Neuronal stem cell (in vitro differentiated cells): ENCODE measurements around the gene HMOX2.

Source experiments
- DNase-seq: peaks from one replicate; pipeline ENCODE4 v3.0.0-alpha.2; 2013; ENCODE audit warnings: low spot score
- H2AFZ ChIP-seq: one replicate; pipeline ENCODE4 v1.6.1; 2013; ENCODE audit warnings: mild to moderate bottlenecking, low read length, inconsistent platforms
- H2AK5ac ChIP-seq: 2 replicates; pipeline ENCODE4 v1.6.1; 2013; ENCODE audit warnings: low read depth, mild to moderate bottlenecking, inconsistent platforms, low read length, moderate library complexity, mixed read lengths
- H2BK120ac ChIP-seq: 2 replicates; pipeline ENCODE4 v1.6.1; 2013; ENCODE audit warnings: low read depth, mild to moderate bottlenecking, inconsistent platforms, low read length, moderate library complexity, mixed read lengths
- H2BK12ac ChIP-seq: one replicate; pipeline ENCODE4 v1.6.1; 2013; ENCODE audit warnings: low read length, inconsistent platforms
- H2BK15ac ChIP-seq: 2 replicates; pipeline ENCODE4 v1.6.1; 2013; ENCODE audit warnings: mild to moderate bottlenecking, low read length, inconsistent platforms, mixed read lengths
- H2BK5ac ChIP-seq: one replicate; pipeline ENCODE4 v1.6.1; 2013; ENCODE audit warnings: inconsistent platforms, mild to moderate bottlenecking, low read length, moderate library complexity
- H3K14ac ChIP-seq: one replicate; pipeline ENCODE4 v1.6.1; 2013; ENCODE audit warnings: low read length, inconsistent platforms
- H3K18ac ChIP-seq: 2 replicates; pipeline ENCODE4 v1.6.1; 2013; ENCODE audit warnings: low read length, inconsistent platforms
- H3K23ac ChIP-seq: 2 replicates; pipeline ENCODE4 v1.6.1; 2013; ENCODE audit warnings: low read depth, mild to moderate bottlenecking, mixed read lengths, low read length, inconsistent platforms; ENCODE audit not compliant: poor library complexity
- H3K27ac ChIP-seq: replicated peaks from 3 replicates; pipeline ENCODE4 v1.5.1; 2013; ENCODE audit warnings: low read length, inconsistent platforms
- H3K27me3 ChIP-seq, 3 experiments: 2 replicates each; pipeline ENCODE4 v1.6.1; 2013; ENCODE audit warnings: low read length in 3 of 3, mild to moderate bottlenecking in 2 of 3, inconsistent platforms in 1 of 3, low read depth in 1 of 3, mixed read lengths in 1 of 3, moderate library complexity in 1 of 3; ENCODE audit not compliant: control insufficient read depth in 3 of 3, insufficient read depth in 3 of 3
- H3K36me3 ChIP-seq, 2 donors: replicated peaks in 1 of 2; 2 replicates each; pipeline ENCODE4 v1.6.1; 2013; ENCODE audit warnings: low read length in 2 of 2; ENCODE audit not compliant: control insufficient read depth in 2 of 2, insufficient read depth in 2 of 2
- H3K4ac ChIP-seq: 2 replicates; pipeline ENCODE4 v1.6.1; 2013; ENCODE audit warnings: inconsistent platforms, mild to moderate bottlenecking, low read length, moderate library complexity
- H3K4me1 ChIP-seq, 2 donors: 1 replicate in 1 of 2; 2 replicates in 1 of 2; pipeline ENCODE4 v1.6.1; 2013; ENCODE audit warnings: low read length in 2 of 2, low read depth in 1 of 2; ENCODE audit not compliant: control insufficient read depth in 2 of 2, insufficient read depth in 1 of 2
- H3K4me2 ChIP-seq: one replicate; pipeline ENCODE4 v1.6.1; 2013; ENCODE audit warnings: mild to moderate bottlenecking, low read length, inconsistent platforms; ENCODE audit not compliant: insufficient read depth, poor library complexity, severe bottlenecking
- H3K4me3 ChIP-seq, 2 donors: 2 replicates each; pipeline ENCODE4 v1.5.1; 2013; ENCODE audit warnings: low read length in 2 of 2, mild to moderate bottlenecking in 2 of 2, inconsistent platforms in 1 of 2, moderate library complexity in 1 of 2
- H3K79me1 ChIP-seq: one replicate; pipeline ENCODE4 v1.6.1; 2013; ENCODE audit warnings: low read depth, mild to moderate bottlenecking, inconsistent platforms, low read length, moderate library complexity
- H3K9ac ChIP-seq: one replicate; pipeline ENCODE4 v1.6.1; 2013; ENCODE audit warnings: mild to moderate bottlenecking, low read depth, low read length, inconsistent platforms; ENCODE audit not compliant: poor library complexity
- H3K9me3 ChIP-seq, 2 donors: replicated peaks in 1 of 2; 2 replicates each; pipeline versions ENCODE3 to v1.6.1; 2013; ENCODE audit warnings: low read length in 2 of 2, mild to moderate bottlenecking in 2 of 2, inconsistent platforms in 1 of 2, low read depth in 1 of 2, mixed read lengths in 1 of 2, moderate library complexity in 1 of 2; ENCODE audit not compliant: control insufficient read depth in 2 of 2, insufficient read depth in 1 of 2
- H4K8ac ChIP-seq: one replicate; pipeline ENCODE4 v1.6.1; 2013; ENCODE audit warnings: low read depth, mild to moderate bottlenecking, inconsistent platforms, low read length, moderate library complexity
- H4K91ac ChIP-seq: one replicate; pipeline ENCODE4 v1.6.1; 2013; ENCODE audit warnings: low read length, low read depth, mild to moderate bottlenecking, inconsistent platforms; ENCODE audit not compliant: poor library complexity
- WGBS, 2 donors: extraction: QIAGEN DNeasy Blood & Tissue Kit; methylation state at CpG; one replicate each; pipeline ENCODE4 v1.1.7; 2013; ENCODE audit warnings: missing lambda C conversion rate in 2 of 2, mixed read lengths in 1 of 2; ENCODE audit not compliant: insufficient read length in 2 of 2, insufficient replicate concordance in 1 of 2; ENCODE audit errors: extremely low coverage in 2 of 2; 5-methylcytosine and 5-hydroxymethylcytosine counted together

The HMOX2 gene

GRCh38 chr16:4463522-4464163, 12.6 kb upstream of the HMOX2 start:
- peaks cover 5% of the 10 kb centered on the region for H3K79me1 ChIP-seq
- peak overlapping the region; percentile 25 for H3K27ac ChIP-seq
- H3K27me3 ChIP-seq = no peaks in the 10 kb centered on the region
- H3K14ac ChIP-seq = no peak overlapping the region
- H3K23ac ChIP-seq = peak overlapping the region; percentile 67
- peaks cover 26 to 39% of the 10 kb centered on the region in 2 donors for H3K36me3 ChIP-seq
- no peak overlapping the region for H2AK5ac ChIP-seq
- no CpG with 5 or more reads among the region's 22 CpGs for WGBS, 2 donors
- H3K4ac ChIP-seq = no peak overlapping the region
- no peak overlapping the region for H3K4me2 ChIP-seq
- H3K9me3 ChIP-seq = no peaks in the 10 kb centered on the region
- no peak overlapping the region for H2BK120ac ChIP-seq
- no peak overlapping the region for H2BK15ac ChIP-seq
- no peak overlapping the region for H2AFZ ChIP-seq
- no peak overlapping the region for H4K8ac ChIP-seq
- no peak overlapping the region for H3K4me3 ChIP-seq
- peaks cover 8 to 9% of the 10 kb centered on the region in 2 donors for H3K4me1 ChIP-seq
- no peak overlapping the region for H3K18ac ChIP-seq
- H2BK12ac ChIP-seq = no peak overlapping the region
- H3K9ac ChIP-seq = peak overlapping the region; percentile 34
- no peak overlapping the region for H2BK5ac ChIP-seq
- H4K91ac ChIP-seq = no peak overlapping the region
- DNase-seq = no peak

GRCh38 chr16:4465977-4466779, 10.0 kb upstream of the HMOX2 start:
- Histone ChIP-seq H3K9ac (no peak overlapping the region), H3K4me2 (no peak overlapping the region), H3K79me1 (peaks cover 5% of the 10 kb centered on the region), H4K8ac (no peak overlapping the region), H2BK15ac (no peak overlapping the region), H4K91ac (no peak overlapping the region), H3K4me3 (no peak overlapping the region), H3K23ac (peak overlapping the region; percentile 44), H2BK5ac (no peak overlapping the region), H3K27me3 (no peaks in the 10 kb centered on the region), H3K36me3 (peaks cover 28 to 29% of the 10 kb centered on the region in 2 donors), H3K18ac (no peak overlapping the region), H3K27ac (no peak overlapping the region), H3K4ac (no peak overlapping the region), H3K4me1 (peaks cover 4 to 8% of the 10 kb centered on the region in 2 donors), H2BK12ac (no peak overlapping the region), H2BK120ac (no peak overlapping the region), H3K14ac (no peak overlapping the region), H2AFZ (no peak overlapping the region), H2AK5ac (no peak overlapping the region), H3K9me3 (no peaks in the 10 kb centered on the region)
- DNase-seq = no peak
- no CpG with 5 or more reads among the region's 32 CpGs for WGBS, 2 donors

- Histone ChIP-seq H3K27me3 (no peaks in the 10 kb centered on the region), H4K8ac (peak overlapping the region; percentile 17), H3K18ac (no peak overlapping the region), H3K27ac (no peak overlapping the region), H2BK120ac (no peak overlapping the region), H3K4me2 (no peak overlapping the region), H3K36me3 (peaks cover 23 to 28% of the 10 kb centered on the region in 2 donors), H3K79me1 (peaks cover 5% of the 10 kb centered on the region), H3K23ac (no peak overlapping the region), H2AFZ (no peak overlapping the region), H2AK5ac (no peak overlapping the region), H2BK15ac (no peak overlapping the region), H3K9me3 (no peaks in the 10 kb centered on the region), H3K9ac (no peak overlapping the region), H3K4ac (no peak overlapping the region), H2BK5ac (no peak overlapping the region), H3K4me1 (peaks cover 0 to 3% of the 10 kb centered on the region in 2 donors), H4K91ac (no peak overlapping the region), H3K4me3 (no peak overlapping the region), H3K14ac (no peak overlapping the region), H2BK12ac (no peak overlapping the region)
- DNase-seq = no peak
- no CpG with 5 or more reads among the region's 16 CpGs for WGBS, 2 donors
Observed at GRCh38 chr16:4467916-4468315, 8.3 kb upstream of the HMOX2 start.

- no peak overlapping the region for H3K4ac ChIP-seq
- H3K9me3 ChIP-seq = peaks cover 0 to 3% of the 10 kb centered on the region in 2 donors
- no peak for DNase-seq
- H4K91ac ChIP-seq = no peak overlapping the region
- H2BK12ac ChIP-seq = no peak overlapping the region
- no peak overlapping the region for H3K18ac ChIP-seq
- H3K23ac ChIP-seq = no peak overlapping the region
- no peak overlapping the region for H2AK5ac ChIP-seq
- H3K79me1 ChIP-seq = peaks cover 2% of the 10 kb centered on the region
- no peak overlapping the region for H3K4me2 ChIP-seq
- no peak overlapping the region for H2BK5ac ChIP-seq
- H2BK120ac ChIP-seq = no peak overlapping the region
- no peak overlapping the region for H3K27ac ChIP-seq
- no peak overlapping the region for H2AFZ ChIP-seq
- H3K9ac ChIP-seq = peak overlapping the region; percentile 60
- peaks cover 23 to 27% of the 10 kb centered on the region in 2 donors for H3K36me3 ChIP-seq
- no peak overlapping the region for H4K8ac ChIP-seq
- no peaks in the 10 kb centered on the region for H3K27me3 ChIP-seq
- no peak overlapping the region for H3K14ac ChIP-seq
- H3K4me1 ChIP-seq = no peaks in the 10 kb centered on the region
- no CpG with 5 or more reads among the region's 10 CpGs for WGBS, 2 donors
- H3K4me3 ChIP-seq = no peak overlapping the region
- H2BK15ac ChIP-seq = no peak overlapping the region
Observed at GRCh38 chr16:4468972-4469371, 7.2 kb upstream of the HMOX2 start.
